Left forelimb (tissue), 1 donor: ENCODE measurements around the gene IFIT2.
"Not testable (repeated sequence)": the region's sequence is repeated elsewhere in the genome, so short reads cannot be mapped to it uniquely, and the experiment has no call there.

Source experiments
- DNase-seq: peaks from one replicate; pipeline ENCODE4 v3.0.0-alpha.2; 2018; ENCODE audit warnings: low spot score

Gene IFIT2

DNA sequence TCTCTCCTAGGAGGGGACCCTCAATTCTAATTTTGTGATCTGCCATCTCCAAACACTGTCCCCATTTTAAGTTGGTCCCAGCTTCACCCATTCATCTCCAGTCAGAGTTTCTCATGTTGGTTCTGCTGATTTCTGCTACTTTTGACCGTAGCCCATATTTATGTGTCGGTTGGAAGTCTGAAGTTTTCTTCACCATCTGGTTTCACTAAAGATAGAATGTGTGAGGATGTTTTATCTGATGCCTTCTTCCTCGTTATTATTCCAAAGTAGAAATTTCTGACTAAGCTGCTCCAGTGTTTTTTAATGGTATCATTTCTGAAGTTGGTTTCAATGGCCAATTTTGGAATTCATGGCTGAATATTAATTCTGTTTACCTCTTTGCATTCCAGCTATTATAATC, 21.3 kb upstream of the IFIT2 start:
- no peak for DNase-seq

DNA sequence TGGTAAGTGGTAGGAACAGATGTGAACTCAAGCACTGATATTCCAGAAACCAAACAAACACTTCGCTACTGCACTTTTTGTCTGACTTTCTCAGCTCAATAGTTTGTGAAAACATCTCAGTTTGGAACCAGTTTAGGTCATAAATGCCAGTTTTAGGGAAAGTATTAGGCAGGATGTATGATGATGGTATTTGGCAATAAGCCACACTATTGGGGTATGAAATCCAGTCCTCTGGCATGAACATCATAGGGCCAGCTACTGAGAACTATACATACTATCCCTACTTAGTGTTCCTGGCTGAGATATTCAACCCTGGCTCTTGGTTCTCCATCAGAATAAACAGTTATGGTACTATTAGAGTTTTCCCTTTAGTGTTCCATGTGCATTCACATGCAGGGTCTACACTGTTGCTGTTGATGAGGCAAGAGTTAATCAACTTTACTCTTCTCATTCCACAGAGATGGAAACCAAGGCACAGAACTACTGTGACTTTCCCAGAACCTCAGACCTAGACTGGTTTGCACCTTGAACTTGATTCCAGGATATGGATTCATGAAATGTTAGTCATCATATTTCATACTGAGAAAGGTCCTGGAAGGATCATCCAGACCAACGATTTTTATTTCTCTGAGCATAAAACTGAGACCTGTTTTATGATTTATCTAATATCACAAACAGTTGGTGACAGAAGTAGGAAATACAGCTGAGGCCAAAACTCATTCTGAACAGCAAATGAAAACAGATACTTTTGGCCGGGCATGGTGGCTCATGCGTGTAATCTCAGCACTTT, 20.0 kb upstream of the IFIT2 start:
- DNase-seq = no peak

DNA sequence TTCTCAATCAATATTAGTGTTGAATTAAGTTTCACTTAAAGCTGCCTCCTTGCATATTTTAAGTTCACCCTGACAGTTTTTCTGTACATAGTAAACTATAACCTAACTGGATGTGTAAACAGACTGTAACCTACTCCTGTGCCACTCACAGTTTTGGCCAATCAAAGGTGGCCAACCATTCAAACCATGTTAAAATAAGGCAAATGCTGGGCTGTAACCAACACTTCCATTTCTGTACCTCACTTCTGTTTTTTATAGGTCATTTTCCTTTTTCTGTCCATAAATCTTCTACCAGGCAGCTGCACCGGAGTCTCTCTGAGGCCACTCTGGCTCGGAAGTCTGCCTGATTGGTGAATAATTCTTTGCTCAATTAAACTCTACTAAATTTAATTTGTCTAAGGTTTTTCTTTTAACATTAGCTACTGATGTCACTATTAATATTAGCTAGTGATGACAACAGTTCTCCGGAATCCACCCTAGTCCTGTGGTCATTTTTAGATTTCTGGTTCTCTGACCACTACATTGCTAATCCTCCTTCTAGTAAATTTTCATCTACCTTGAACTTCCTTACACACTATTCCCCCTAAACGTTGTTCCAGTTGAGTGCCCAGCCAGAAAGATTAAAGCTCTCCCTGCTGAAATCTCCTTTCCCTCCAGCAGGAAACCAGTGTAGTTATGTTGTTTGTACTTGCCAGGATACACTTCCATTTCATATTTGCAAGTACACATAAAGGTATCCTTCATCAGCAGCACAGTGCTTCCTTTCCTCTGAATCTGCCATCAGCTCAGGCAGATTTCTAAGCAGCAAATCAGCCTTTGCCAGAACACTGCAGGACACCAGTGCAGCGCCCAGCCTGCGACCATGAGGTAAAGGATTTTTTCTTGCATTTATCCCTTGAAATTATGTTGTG, 18.6 kb upstream of the IFIT2 start:
- no peak for DNase-seq

DNA sequence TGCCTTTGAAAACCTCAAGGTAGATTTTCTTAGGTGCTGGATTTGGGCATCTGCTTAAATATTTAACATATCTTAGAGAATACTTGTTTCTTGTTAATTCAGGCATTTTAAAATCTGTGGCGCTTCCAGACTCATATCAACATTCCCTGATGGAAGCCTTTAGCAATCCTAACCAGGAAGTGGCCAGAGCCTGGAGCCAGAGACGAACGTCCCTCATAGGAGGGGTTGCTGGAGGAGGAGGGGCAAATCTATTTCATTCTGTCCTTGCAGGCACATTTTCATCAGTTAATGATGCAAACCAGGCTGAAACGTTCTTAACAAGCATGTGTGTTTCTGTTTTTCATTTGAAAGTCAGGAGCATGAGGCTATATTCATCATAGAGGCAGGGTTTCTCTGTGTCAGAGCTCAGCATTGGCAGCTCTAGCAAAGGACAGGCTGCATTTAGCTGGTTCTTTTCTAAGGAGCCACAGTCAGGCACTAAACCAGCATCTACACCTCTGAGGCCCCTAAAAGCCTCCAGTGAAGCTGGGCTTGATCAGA, 17.8 kb upstream of the IFIT2 start:
- no peak for DNase-seq

DNA sequence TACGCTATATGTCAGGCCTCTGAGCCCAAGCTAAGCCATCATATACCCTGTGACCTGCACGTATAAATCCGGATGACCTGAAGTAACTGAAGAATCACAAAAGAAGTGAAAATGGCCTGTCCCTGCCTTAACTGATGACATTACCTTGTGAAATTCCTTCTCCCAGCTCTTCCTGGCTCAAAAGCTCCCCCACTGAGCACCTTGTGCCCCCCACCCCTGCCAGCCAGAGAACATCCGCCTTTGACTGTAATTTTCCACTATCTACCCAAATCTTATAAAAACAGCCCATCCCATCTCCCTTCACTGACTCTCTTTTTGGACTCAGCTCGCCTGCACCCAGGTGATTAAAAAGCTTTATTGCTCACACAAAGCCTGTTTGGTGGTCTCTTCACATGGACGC, 17.1 kb upstream of the IFIT2 start:
- not testable (repeated sequence) for DNase-seq

DNA sequence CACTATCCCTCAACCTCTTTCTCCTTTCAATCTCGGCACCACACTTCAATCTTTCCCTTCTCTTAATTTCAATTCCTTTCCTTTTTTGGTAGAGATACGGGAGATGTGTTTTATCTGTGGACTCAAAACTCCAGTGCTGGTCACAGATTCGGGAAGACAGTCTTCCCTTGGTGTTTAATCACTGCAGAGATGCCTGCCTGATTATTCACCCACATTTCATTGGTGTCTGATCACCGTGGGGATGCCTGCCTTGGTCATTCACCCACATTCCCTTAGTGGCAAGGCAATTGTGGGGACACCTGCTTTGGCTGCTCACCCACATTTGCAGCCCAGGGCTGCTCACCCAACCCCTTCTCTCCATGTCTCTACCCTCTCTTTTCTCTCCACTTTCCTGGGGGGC, 16.5 kb upstream of the IFIT2 start:
- DNase-seq = not testable (repeated sequence)

DNA sequence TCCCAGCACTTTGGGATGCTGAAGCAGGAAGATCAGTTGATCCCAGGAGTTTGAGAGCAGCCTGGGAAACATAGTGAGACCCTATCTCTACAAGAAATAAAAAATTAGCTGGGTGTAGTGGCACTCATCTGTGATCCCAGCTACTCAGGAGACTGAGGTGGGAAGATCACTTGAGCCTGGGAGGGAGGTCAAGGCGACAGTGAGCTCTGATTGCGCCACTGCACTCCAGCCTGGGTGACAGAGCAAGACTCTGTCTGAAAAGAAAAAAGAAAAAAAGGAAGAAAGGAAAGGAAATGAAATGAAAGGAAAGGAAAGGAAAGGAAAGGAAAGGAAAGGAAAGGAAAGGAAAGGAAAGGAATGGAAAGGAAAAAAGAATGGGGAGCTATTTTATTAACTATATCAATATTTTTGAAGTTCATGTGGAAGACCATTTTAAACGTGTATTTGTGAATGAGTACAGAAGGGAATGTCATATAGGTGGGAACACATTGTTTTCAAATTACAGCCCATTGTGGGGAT, 7.1 kb upstream of the IFIT2 start:
- no peak for DNase-seq

DNA sequence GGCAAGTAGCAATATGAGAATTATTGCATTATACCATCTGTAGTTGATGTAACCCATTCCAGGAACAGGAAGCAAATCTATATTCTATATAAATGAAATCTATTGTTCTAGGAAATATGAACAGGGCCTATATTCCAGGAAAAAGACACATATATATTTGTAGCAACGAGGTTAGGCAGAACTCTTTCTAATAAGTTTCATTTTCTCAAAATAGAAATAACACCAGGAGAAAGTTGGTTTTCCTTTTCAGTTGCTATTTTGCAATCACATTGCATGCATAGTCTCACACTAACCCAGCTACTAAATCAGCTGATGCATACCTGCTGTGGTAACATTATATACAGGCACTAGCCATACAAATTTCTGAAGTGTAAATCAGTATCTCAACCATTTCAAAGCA, 6.2 kb upstream of the IFIT2 start:
- no peak for DNase-seq

DNA sequence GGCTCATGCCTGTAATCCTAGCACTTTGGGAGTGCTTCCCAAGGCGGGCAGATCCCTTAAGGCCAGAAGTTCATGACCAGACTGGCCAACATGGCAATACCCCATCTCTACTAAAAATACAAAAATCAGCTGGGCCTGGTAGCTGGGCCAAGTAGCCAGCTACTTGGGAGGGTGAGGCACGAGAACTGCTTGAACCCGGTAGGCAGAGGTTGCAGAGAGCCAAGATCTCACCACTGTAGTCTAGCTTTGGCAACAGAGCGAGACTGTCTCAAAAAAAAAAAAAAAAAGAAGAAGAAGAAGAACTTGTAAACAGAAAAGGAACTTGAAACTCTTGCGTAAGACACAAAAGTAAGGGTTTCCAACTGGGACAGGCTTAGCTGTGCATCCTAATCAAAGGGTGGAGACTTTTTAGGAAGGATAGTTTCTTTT, 5.6 kb upstream of the IFIT2 start:
- no peak for DNase-seq

DNA sequence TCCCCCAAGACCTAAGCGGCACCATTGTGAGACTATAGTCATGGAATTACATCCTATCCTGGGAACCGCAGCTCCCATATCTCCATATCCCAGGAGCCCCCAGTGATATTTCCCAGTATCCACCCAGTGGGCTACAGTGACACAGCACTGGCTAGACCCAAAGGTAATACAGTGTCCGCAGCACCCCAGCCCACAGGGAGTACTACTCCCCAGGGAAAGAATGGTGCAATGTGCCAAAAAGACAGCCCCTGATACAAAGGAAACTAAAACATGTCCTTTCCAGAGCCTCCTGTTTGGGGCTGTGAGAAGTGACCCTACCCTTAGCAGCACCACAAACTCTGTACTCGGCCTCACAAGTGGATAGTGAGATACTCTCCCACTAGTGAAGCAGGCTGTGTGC, 4.5 kb upstream of the IFIT2 start:
- no peak for DNase-seq

DNA sequence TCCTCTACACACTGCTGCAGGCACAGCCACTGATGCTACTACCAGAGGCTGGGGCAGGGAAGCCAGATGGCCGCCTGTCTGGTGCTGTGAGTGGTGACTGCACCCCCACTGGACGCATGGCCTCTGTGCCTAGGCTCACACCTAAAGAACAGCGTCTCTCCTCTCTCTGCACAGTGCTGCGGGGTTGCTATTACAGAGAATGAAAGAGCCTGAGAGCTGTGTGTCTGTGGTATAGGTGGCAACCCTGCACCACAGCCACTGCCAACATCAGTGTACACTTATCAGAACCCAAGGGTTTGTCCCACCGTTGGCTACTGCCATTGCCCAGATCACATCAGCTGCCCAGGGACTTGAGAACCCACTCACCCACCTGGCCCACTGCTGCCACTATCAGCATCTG, 4.1 kb upstream of the IFIT2 start:
- no peak for DNase-seq

DNA sequence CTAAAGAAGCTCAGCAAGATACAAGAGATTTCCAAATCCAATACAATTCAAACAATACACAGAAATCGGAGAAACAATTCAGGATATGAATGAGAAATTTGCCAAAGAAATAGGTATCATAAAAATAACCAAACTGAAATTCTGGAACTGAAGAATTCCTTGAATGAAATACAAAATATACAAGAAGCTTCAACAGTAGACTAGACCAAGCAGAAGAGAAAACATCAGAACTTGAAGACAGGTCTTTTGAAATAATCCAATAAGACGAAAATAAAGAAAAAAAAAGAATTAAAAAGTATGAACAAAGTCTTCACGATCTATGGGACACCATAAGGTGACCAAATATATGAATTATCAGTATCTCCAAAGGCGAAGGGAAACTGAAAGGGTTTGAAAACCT, 2.8 kb upstream of the IFIT2 start:
- no peak for DNase-seq

DNA sequence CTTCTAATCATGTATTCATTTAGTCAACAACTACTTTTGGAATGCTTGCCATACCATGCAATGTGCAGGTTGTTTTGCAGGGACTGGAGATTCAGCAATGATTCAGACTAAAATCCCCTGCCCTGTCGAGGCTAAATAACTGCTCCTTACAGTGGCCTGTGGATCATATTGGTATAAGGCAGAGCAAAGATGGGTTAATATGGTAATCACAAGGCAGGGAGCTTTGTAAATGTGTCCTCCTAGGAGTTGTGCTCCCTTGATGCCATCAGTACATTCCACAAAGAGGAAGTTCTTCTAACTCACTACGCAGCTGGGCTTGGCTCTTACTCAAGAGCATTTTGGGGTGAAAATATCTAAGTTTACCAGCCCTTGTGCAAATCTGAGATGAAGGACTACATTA, 614 bp upstream of the IFIT2 start:
- DNase-seq = no peak

DNA sequence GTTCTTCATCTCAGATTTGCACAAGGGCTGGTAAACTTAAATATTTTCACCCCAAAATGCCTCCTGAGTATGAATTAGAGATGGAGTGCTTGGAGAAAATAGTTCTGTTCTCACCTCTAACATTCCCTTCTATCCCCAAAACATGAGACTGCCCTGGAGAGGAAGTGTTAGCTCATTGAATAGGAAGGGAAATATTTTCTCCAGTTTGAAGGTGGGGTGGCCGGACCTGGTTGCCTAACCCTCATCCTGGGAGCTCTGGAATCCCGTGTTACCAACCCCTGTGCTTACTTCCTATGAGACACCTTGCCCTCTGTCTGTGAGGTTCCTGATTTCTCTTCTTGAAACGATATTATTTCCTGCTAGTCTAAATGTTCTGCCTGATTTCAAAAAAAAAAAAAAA, 779 bp downstream of the IFIT2 start:
- no peak for DNase-seq

DNA sequence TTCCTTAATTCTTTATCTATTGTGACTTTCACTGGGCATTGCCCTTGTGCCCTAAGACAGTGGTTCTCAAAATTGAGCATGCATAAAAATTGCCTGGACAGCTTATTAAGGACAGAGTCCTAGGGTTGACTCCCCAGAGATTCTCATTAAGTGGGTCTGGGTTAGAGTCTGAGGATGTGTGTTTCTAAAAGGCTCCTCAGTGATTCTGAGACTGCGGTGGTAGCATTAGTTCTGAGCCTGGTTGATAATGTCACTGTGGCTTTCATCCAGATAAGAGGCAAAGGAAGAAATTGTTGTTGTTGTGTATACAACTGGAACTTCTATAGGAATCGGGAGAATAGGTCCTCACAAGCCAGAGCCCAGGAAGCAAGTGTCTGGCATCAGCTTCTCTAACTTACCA, 1.3 kb downstream of the IFIT2 start:
- DNase-seq = no peak

DNA sequence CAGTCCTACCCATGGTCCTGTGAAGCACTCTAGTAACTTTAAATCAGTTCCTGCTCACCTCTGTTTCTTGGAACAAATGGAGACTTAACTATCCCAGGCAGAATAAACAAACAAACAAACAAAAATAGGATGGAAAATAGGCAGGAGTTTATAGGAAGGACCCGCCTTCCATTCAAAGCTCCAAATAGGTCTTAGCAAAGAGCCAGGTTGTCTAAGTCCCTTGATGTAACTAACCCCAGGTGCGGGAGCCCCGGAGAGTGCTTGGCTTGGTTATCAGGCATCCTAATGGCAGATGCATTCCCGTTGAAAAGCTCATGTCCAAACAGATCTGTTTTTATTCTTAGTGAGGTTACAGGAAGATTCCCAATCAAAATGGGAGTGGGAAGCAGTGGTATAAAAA, 2.2 kb downstream of the IFIT2 start:
- DNase-seq = no peak

DNA sequence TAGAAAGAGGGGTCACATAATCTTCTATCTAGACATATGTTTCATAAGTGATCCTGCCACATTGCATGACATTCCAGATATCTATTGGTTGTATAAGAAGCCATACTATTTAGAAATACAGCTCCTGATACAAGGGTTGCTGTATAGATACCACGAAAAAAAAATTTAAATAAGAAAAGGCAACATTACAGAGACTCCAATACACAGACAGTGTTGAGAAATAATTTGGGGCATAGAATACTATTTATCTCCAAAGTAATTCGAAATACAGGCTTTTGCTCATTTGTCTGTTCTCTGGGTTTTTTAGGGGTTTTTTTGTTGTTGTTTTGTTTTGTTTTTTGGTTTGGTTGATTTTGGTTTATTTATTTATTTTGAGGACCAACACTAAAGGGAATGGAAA, 2.6 kb downstream of the IFIT2 start:
- no peak for DNase-seq

DNA sequence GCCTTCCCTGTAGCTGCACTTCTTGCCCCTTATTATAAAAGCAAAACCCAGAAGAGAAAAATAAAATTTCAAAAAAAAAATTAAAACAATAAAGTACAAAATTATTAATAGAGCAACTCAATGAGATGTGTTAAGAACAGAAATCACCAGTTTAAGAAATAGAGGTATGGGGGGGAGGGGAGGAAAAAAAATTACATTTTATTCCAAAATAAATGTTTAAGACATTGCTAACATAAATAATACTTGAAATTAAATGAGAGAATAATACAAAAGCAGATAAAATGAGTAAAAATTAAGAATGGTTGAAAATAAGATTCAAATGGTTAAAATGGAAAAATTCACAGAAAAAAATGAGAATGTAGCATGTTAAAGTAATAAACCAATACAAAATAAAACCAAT, 3.1 kb downstream of the IFIT2 start:
- DNase-seq = no peak

DNA sequence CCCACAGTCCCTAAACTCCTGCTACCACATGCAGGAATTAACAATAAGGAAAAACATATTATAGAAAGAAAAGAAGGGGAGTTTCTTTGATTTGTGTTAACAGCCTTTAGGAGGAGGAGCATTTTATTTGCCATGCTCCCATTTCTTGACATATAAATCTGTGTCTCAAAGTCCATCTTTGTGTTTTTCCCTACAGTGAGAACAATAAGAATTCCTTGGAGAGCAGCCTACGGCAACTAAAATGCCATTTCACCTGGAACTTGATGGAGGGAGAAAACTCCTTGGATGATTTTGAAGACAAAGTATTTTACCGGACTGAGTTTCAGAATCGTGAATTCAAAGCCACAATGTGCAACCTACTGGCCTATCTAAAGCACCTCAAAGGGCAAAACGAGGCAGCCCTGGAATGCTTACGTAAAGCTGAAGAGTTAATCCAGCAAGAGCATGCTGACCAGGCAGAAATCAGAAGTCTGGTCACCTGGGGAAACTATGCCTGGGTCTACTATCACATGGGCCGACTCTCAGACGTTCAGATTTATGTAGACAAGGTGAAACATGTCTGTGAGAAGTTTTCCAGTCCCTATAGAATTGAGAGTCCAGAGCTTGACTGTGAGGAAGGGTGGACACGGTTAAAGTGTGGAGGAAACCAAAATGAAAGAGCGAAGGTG, 4.1 kb downstream of the IFIT2 start:
- DNase-seq = no peak

DNA sequence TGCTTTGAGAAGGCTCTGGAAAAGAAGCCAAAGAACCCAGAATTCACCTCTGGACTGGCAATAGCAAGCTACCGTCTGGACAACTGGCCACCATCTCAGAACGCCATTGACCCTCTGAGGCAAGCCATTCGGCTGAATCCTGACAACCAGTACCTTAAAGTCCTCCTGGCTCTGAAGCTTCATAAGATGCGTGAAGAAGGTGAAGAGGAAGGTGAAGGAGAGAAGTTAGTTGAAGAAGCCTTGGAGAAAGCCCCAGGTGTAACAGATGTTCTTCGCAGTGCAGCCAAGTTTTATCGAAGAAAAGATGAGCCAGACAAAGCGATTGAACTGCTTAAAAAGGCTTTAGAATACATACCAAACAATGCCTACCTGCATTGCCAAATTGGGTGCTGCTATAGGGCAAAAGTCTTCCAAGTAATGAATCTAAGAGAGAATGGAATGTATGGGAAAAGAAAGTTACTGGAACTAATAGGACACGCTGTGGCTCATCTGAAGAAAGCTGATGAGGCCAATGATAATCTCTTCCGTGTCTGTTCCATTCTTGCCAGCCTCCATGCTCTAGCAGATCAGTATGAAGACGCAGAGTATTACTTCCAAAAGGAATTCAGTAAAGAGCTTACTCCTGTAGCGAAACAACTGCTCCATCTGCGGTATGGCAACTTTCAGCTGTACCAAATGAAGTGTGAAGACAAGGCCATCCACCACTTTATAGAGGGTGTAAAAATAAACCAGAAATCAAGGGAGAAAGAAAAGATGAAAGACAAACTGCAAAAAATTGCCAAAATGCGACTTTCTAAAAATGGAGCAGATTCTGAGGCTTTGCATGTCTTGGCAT, 4.8 kb downstream of the IFIT2 start:
- DNase-seq = no peak

DNA sequence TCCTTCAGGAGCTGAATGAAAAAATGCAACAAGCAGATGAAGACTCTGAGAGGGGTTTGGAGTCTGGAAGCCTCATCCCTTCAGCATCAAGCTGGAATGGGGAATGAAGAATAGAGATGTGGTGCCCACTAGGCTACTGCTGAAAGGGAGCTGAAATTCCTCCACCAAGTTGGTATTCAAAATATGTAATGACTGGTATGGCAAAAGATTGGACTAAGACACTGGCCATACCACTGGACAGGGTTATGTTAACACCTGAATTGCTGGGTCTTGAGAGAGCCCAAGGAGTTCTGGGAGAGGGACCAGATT, 5.4 kb downstream of the IFIT2 start:
- no peak for DNase-seq

DNA sequence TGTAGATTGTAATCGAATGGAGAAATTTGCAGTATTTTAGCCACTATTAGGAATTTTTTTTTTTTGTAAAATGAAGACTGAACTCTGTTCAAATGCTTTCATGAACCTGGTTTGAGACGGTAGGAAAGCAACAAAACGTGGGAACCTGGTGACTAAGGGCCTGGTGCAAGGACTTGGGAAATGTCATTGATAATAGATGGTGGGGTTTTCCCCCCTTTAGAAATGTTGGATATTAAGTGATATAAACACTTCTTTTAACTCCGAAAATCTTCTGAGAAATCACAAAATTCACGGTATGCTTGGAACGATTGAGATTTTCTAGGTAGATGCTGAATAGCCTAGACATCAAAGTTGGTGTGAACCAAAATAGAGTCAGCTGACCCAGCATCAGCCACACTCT, 6.4 kb downstream of the IFIT2 start:
- no peak for DNase-seq
